ENCODE measurements around the gene MIB2.
"Not testable (repeated sequence)": the region's sequence is repeated elsewhere in the genome, so short reads cannot be mapped to it uniquely, and the experiment has no call there.

MIB2 gene

DNA sequence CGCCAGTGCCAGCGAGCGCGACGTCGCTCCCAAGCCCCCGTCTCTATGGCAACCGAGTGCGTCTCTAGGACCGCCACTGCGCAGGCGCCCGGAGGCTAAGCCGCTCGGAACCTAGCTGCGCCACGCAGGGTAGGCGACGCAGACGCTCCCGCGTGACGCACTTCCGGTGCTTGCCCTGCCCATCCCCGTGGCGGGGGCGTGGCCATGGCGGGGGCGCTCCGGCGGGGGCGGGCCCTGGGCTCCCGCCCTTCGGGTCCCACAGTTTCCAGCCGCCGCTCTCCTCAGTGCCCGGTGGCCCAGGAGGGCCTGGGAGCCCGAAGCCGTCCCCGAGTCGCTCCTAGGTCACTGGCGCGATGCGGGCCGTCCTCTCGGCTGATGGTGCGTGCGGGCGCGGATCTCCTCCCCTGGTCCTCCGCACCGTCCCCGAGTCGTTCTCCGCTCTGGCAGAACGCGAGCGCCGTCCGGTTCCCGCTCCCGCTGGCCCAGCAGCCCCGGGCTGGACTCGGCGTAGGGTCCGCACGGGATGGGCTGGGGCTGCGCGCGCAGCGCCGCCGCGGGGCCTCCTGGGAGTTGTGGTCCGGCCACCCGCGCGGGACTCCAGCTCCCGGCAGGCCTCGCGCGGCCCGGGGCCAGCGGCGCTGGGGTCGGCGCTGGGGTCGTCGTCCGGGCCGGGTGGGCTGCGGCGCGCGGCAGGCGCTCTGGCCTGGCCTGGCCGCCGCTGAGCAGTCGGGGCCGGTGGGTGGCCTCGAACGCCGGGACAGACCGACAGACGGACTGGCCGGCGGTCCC lies at the start of gene MIB2:
Gene MIB2, plus strand, starts transcription at position 245 of the 789 bp plus-strand sequence. CDS start 7,953 bp downstream, outside the sequence.
- peak; percentile 99 for DNase-seq (ENCODE audit: low spot score)

DNA sequence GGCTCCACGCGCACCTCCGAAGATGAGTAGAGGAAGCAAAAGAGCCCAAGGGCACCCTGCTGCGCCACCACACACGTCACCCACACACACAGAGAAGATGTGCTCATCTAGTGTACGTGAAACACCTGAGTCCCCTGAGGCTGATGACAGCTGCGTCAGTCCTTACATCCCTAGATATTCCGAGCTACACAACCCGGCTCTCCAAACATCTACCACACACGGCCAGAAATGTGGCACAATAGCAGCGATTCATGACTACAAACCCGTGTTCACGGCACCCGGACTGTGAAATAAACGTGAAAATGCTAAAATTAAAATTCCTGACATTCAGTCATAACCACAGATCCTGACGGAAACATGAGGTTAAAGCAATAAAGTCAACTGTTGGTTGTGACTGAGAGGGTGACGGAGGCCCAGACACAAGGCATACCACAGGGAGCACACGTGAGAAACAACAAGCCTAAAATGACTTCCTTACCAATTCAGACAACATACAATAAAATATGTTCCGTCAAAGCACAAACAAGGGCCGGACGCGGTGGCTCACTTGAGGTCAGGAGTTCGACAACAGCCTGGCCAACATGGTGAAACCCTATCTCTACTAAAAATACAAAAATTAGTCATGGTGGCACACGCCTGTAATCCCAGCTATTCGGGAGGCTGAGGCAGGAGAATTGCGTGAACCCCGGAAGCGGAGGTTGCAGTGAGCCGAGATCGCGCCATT lies 48.0 kb upstream of the MIB2 start:
- peak; percentile 43 for DNase-seq (ENCODE audit: low spot score)

DNA sequence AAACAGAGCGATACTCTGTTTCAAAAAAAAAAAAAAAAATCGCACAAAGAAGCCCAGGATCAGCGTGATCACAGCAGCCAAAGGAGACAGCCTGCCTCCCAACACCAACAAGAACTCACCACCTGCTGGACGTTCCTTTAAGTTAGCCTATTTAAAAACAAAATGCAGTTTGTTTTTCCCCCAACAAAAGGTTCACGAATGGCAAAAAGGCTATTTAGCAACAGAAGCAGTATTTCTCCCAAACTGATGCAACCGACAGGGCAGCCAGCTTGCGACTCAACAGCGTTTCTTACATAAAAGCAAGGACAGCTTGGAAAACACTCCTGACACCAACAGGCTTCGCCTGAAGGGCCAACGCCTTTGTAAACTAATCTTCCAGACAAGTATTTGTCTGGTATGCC lies 47.4 kb upstream of the MIB2 start:
- peak; percentile 44 for DNase-seq (ENCODE audit: low spot score)

DNA sequence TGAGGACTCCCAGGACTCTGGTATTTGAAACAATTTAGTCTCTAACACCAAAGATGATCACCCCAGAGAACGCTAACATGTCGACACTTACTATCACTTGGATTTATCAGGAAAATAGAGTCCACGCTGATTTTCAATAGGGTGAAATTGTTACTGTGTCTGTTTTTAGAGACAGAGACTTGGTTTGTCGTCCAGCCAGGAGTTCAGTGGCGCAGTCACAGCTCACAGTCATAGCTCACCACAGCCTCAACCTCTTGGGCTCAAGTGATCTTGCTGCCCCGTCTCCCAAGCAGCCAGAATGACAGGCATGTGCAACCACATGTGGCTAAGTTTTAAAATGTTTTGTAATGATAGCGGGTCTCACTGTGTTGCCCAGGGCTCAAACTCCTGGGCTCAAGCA lies 46.0 kb upstream of the MIB2 start:
- DNase-seq (ENCODE audit: low spot score), result no peak

DNA sequence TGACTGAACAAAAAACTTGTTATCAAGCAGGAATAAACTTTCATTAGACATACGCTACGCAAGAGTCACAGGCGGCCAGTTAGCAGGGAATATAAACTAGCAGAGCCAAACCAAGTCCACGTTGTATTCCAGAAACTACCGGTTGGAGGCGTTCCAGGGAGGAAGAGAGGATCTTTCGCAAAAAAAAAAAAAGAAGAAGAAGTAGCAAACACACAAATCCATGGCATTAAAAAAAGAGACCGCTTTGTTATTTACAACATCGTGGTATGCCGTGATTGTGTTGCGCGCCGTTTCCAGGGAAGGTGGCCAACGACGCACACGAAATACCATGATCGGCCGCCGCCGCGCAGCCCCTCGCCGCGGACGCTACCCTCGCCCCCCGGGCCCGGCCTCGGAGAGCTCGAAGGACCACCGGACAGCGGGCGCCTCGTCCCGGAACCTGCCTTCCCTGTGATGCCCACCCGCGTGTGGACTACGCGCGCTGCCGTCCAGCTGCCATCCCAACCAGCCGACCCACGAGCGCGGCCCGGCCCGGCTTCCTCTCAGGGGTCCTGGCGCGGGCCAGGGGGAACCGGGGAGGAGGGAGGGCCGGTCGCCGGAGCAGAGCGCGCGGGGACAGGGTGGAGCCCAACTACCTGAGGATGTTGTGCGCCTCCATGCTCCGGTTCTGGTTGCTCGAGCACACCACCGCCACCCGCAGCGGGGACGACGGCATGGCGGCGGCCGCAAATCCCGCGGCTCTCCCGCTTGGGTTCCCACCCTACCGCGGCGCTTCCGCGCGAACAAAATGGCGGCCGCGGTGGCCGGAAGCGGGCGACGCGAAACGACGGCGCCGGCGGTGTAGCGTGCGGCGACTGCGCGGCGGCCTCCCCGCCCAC lies 41.2 kb upstream of the MIB2 start:
- DNase-seq (ENCODE audit: low spot score), result peak; percentile 46

DNA sequence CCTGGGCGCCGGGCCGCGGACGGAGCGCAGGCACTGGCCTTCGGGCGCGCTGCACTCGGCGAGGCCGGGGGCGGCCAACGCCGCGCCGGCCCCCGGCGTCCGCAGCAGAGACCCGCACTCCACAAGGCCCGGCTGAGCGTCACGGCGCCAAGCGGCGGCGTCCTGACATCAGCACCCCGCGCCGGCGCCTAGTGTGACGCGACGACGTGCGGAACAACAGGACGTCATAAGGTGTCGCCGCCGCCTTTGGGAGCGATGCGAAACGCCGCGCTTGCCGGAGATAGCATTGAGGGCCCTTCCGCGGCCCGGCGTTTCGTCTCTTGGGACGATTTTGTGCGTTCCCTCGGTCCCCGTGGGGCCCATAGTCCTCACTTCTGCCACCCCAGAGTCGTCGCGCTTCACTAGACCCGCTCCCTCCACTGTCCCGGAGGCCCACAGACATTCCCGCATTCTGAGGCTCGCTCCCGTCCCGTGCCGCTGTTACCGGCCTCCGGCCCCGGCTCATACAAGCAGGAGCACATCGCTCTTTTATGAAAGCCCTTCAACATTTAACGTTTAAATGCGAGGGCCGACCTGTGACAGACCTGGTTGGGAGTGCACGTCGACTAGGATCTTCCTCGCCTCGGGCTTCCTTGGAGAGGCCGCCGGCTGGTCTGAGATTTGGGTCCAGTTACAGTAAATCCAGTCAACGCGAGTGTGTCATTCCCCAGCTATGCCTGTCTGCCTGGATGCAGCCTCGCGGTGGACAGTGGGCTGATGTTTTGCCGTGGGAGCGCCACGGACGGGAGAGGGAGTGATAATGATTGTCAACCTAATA lies 40.4 kb upstream of the MIB2 start, which contains the start of gene SSU72:
Gene SSU72, minus strand, starts transcription at position 143 of the 817 bp plus-strand sequence. CDS start 306 bp downstream, outside the sequence.
- peak; percentile 89 for DNase-seq (ENCODE audit: low spot score)

DNA sequence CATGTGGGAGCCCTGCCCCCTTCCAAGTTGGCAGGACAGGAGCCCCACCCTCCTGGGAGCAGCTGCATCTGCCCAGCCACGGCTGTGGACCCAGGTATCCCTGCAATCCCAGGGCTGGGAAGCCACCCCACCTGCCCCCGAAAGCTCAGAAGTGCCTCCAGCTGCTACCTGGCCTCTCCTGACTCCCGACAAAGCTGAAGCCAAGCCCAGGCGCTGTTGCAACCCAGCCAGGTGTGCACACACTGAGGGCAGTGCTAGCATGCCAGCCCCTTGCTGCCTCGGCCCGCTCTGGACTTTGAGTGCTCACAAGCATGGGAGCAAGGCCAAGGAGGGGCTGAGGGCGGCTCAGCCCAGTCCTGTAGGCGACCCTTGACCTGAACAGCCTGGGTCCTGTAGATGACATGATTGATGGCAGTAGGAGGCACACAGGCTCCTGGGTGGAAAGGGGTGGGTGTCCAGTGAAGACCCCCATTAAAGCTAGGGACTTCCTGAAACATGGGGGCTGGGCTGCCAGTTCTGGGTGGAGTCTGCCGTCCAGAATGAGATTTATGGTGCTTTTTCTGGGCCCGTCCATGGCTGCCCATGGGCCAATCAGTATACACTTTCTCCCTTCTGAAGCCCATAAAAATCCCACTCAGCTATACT lies 37.8 kb upstream of the MIB2 start:
- no peak for DNase-seq (ENCODE audit: low spot score)

DNA sequence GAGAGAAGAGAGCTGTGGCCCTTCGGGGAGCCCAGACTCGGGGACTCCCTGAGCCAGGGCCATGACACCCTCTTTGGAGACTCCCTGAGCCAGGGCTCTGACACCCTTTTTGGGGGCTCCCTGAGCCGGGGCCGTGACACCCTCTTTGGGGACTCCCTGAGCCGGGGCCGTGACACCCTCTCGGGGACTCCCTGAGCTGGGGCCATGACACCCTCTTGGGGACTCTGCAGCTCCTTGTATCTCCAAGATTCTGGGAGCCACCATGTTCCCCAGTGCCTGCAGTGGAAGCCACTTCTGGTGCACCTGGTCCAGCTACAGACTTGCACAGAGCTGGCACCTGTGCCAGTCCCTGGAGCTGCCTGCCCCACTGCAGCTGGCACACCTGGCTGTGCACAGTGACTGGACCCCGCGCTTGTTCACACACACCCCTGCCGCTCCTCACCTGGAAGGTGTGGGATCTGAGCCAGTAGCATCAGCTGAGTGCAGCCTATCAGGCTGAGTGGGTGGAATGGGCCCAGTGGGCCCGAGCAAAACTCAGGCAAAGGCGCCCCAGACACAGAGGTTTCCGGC lies 36.8 kb upstream of the MIB2 start:
- no peak for DNase-seq (ENCODE audit: low spot score)

DNA sequence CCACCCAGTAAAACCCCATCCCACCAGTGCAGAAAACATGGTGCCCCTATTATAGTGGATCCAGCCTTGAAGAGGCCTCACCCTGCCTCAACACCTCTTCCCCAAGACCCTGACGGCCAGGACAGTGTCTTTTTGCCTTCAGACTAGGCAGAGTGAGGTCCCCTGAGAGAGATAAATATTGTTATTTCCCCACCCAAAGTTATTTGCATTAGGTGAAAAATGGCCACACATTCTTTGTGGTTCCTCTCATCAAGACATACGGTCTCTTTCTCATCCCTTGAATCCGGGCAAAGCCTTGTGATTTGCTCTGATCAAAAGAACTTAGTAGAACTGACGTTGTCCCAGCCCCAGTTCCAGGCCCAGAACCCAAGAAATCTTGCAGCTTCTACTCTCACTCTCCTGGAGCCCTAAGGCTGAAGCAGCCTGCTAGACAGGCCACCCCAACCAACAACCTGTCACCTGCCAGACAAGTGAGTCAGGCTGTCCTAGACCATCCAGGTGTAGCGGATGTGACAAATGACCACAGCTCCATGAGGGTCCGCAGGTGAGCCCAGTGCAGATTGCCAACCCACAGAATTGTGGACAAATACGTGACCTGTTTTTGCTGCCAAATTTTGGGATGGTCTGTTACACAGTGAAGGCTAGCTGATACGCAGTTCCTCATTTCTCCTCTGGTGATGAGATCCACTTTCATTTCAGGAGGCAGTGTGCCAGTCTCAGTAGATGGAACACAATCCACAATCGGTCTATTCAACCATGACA lies 32.5 kb upstream of the MIB2 start:
- no peak for DNase-seq (ENCODE audit: low spot score)

DNA sequence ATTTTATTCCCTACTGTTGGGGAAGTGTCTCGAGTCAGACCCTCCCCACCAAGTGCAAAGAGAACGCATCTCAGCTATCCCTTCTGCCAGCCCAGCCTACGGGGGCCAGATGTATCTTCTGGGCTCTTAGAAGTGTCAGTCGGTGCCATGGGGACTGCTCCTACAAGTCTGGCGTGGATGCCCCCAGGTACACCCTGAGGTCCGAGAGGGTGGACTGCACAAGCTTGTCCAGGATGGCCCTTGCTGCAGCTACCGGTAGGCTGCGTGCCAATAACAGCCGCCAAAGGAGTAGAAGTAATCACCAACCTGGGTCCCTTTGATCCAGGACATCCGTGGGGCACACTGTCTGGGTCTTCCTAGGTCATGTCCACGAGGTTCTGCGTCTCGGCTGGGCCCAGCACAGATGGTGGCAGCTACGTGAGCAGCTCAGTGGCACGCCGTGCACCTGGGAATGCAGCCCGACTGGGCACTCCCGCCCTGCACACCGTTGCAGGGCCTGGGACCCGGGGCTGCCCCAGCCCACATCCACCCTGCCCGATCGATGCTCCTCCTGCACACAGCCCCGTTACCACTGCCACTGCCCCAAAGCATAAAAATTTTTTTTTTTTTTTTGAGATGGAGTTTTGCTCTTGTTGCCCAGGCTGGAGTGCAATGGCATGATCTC lies 31.8 kb upstream of the MIB2 start:
- DNase-seq (ENCODE audit: low spot score), result no peak

DNA sequence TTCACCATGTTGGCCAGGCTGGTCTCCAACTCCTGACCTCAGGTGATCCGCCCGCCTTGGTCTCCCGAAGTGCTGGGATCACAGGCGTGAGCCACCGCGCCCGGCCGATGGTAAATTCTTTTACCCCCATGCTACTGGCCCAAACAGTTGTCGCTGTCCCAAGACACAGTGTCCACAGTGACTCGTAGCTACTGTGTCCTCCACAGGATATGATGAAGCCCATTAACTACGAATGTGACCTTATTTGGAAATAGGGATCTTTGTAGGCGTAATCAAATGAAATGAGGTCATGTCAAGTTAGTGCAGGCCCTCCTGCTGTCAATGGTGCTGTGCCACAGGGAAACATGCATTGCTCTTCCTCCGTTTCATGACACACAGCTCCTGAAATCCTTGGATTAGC lies 23.8 kb upstream of the MIB2 start:
- DNase-seq (ENCODE audit: low spot score), result no peak

DNA sequence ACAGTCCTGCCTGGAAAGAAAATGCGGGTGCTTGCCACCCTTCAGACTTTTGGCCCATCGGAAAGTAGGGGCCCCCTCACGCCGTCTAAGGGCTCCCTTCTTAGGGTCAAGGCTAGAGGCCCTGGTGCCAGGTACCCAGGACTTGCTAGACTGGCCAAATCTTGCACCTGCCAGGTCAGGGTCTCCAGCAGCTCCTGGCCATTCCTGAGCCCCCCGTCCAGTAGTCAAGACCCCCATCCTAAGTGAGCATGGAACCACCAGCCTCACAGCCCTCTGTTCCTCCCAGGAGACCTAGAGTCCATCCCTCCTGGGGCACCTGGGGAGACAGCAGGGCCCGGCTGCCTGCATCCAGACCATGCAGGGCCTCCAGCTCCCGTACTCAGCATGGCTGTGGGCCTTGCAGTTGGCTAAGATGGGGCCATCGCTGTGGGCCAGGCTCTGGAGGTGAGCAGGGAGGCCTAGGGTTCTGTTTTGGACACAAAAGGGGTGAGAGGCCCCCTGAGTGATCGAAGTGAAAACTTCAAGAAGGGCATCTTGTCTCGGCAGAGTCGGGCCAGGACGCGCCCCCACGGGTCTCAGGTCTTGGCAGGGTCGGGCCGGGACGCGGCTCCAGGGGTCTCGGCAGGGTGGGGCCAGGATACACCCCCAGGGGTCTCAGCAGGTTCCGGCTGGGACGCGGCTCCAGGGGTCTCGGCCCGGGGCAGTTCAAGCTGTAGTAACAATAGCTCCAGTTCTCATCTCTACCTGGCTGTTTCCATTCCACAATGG lies 21.3 kb upstream of the MIB2 start:
- no peak for DNase-seq (ENCODE audit: low spot score)

DNA sequence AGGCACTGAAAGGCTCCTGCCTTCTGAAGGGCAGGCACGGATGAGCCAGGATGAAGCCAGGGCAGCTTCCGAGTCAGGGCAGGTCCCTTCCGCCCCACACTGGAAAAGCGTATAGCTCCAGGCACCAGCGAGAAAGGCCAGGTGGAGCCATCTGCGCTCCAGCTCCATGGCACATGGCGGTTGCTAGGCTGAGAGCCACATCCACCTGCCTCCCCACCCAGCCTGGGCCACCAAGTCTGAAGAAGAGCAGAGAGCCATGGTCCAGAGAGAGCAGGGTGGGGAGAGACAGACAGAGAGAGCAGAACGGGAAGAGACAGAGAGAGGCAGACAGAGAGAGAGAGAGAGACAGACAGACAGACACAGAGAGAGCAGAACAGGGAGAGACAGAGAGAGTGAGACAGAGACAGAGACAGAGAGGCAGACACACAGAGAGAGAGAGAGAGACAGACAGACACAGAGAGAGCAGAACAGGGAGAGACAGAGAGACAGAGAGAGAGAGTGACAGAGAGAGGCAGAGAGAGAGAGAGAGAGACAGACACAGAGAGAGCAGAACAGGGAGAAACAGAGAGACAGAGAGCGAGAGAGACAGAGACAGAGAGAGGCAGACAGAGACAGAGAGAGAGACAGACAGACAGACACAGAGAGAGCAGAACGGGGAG lies 20.6 kb upstream of the MIB2 start:
- no peak for DNase-seq (ENCODE audit: low spot score)

DNA sequence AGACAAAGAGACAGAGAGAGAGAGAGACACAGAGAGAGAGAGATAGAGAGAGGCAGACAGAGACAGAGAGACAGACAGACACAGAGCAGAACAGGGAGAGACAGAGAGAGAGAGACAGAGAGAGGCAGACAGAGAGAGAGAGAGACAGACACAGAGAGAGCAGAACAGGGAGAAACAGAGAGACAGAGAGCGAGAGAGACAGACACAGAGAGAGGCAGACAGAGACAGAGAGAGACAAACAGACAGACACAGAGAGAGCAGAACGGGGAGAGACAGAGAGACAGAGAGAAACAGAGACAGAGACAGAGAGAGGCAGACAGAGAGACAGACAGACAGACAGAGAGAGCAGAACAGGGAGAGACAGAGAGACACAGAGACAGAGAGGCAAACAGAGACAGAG lies 20.0 kb upstream of the MIB2 start:
- DNase-seq (ENCODE audit: low spot score), result not testable (repeated sequence)

DNA sequence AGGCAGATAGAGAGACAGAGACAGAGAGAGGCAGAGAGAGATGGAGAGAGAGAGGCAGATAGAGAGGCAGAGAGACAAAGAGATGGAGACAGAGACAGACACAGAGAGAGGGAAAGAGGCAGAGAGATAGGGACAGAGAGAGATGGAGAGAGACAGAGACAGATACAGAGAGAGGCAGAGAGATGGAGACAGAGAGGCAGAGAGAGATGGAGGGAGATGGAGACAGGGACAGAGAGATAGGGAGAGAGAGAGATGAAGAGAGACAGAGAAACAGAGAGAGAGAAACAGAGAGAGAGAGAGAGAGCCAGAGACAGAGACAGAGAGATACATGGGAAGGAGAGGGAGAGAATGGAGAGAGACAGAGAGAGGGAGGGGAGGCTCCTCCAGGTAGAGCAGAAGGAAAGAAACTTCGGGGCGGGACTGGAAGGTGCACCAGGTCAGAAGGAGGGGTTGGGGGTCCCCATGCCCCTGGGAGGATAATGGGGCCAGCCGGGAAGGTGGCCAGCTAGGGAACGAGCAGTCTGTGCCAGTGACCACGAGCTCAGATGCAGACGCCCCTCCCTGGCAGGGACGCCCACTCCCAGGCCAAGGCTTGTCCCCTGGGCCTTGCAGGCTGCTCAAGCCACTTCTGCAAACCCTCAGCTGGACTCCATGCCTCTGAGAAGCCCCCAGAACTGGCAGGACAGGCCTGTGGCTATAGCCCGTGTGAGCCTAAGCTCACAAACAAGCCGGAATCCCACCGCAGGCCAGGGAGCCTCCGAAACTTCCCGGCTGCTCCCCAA lies 18.6 kb upstream of the MIB2 start:
- DNase-seq (ENCODE audit: low spot score), result no peak

DNA sequence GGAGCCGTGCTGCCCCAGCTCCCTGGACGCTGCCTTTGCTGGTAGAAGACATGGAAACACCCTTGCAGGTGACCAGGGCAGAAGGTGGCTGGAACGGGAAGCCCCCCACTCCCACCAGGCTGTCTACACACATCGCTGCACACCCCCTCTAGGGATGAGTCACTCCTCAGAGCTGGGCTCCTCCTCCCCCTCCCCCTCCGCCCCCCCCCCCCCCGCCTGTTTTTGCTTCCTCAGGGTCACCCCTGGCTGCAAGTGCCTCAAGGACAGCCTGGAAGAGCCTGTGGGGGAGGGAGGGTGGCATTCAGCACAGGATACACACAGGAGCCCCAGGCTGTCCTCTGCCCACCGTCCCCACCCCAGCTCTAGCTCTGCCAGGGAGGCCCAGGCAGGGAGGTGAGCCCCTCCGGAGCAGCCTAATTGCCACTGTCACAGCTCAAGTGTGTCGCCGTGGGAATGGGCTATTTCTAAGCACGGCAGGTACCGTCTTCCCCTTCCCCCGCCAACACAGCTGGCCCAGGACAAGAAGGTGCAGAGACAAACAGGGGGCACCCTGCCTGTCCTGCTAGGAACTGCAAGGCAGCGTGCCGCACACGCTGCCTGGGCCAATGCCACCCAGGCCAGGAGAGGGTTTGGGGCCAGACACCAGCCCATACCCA lies 17.9 kb upstream of the MIB2 start:
- no peak for DNase-seq (ENCODE audit: low spot score)
